NCI-H69 (cell line): Measurements from ENCODE around the gene LDLRAD4.

Experiments used
- DNase-seq: peaks from one replicate; lab custom pipeline; 2025; lab: John Stamatoyannopoulos, UW

The LDLRAD4 gene

GRCh38 chr18:13409026-13409425, 190.5 kb downstream of the LDLRAD4 start:
- DNase-seq = peak; percentile 27

- no peak for DNase-seq
Measured at GRCh38 chr18:13409997-13410396, 191.4 kb downstream of the LDLRAD4 start.

- no peak for DNase-seq
Measured at GRCh38 chr18:13410471-13410870, 191.9 kb downstream of the LDLRAD4 start.

DNA sequence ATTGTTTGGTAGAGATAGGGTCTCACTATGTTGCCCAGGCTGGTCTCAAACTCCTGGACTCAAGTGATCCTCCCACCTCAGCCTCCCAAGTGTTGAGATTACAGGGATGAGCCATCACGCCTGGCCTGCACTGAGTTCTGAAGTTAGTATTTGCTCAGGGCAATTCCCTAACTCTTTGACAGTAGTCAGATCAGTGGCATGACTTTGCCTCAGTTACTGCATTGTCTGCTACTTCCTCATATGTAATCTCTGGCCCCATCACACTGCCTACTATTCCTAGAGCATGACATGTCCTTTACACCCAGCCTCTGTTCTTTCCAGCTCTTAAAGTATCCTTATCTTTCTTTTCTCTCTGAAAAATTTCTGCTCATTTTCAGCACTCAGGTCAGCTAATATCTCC, 193.5 kb downstream of the LDLRAD4 start:
- no peak for DNase-seq

DNA sequence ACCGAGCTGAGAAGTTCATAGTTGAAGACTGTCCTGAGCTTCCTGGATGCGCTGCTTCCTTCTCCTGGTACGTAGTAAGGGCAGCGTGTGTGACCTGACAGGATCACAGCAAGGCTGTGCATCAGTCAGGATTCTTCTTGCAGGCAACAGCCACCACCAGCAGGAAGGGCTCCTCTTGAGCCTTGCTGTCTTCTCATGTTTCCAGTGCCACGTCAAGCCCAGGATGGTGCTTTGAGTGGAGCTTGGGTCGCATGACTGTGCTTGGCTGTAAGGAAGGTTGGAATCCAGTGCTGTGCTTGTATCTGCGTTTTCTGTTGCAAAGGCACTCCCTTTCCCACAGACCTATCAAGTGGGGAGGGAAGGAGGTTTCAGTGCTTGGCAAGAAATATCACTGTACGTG, 194.3 kb downstream of the LDLRAD4 start:
- DNase-seq = no peak

DNA sequence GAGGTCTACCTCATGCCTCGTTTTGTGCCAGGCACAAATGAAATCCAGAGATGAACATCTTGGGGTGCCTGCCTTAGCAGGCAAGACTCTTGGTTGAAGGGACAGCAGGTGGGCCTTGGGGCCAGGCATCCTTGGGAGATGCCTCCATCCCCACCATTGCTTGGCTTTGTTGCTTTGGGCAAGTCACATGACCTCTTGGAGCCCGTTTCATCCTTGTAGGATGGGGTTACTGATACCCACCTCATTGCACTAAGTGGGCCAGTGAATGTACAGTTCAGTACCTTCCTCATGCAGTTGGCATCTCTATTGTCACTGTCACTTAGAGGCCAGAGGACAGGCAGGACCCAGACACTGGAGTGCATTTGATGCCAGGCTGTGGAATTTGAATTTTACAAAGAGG, 195.5 kb downstream of the LDLRAD4 start:
- no peak for DNase-seq

- DNase-seq = peak; percentile 84
Measured at GRCh38 chr18:13414521-13414920, 196.0 kb downstream of the LDLRAD4 start.

- no peak for DNase-seq
Measured at GRCh38 chr18:13415736-13416135, 197.2 kb downstream of the LDLRAD4 start.

DNA sequence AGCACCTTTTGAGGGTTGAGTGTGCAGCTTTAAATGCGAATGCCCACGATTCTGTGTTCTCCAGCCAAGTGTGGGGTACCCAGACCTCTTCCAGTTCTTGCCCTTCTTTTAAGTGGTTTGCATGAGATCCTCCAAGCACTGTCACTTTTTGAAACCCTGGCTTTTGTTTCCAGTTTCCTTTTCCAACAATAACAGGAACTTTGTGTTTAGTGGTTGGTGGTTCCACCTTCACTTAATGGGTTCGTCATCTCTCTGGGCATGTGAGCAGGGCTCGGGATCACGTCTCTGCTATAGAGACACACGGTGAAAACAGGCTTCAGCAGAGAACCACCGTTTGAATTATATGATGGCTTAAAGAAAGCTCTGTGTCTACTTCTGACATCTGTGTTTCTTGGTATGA, 197.6 kb downstream of the LDLRAD4 start:
- no peak for DNase-seq

DNA sequence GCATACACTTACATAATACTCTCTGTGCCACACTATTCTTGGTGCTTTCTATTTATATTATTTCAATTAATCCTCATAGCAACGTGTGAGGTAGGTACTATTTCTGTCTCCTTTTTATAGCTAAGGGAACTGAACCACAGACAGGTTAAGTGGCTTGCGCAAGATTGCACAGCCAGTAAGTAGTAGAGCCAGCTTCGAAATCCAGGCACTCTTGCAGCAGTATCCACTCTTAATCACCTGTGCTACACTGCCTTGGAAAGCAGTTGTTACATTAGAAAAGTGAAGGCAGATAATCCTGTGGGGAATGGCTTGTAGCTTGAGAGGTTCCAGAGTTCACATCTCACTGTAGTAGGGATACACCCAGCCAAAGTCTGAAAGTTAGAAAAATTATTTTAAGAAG, 198.3 kb downstream of the LDLRAD4 start:
- DNase-seq = no peak

GRCh38 chr18:13418013-13418710, 199.6 kb downstream of the LDLRAD4 start:
- DNase-seq = peak; percentile 67

GRCh38 chr18:13420969-13421686, 202.6 kb downstream of the LDLRAD4 start:
- DNase-seq = no peak

DNA sequence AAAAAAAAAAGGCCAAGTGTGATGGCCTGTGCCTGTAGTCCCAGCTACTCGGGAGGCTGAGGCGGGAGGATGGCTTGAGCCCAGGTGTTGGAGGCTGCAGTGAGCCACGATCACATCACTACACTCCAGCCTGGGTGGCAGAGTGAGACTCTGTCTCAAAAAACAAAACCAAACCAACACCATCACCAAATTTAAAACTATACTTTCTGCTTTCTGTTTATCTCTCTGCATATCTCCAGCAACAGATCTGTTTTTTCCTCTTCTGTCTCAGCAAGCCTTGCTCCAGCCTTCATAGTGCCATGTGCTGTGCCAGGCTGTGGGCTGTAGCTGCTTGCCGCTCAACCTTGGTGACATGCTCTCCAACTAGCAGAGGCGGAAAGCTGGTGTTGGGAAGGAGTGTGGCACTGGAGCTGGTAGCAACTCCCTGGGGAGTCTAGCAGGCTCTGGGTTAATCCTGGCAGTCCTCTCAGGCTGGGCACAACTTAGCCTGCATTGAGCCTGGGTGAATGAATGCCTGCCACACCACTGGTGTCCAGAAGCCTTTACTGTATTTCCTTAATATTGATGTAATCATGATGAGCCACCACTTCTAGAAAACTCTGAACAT, 204.1 kb downstream of the LDLRAD4 start:
- no peak for DNase-seq

GRCh38 chr18:13423352-13423751, 204.8 kb downstream of the LDLRAD4 start:
- DNase-seq = no peak

DNA sequence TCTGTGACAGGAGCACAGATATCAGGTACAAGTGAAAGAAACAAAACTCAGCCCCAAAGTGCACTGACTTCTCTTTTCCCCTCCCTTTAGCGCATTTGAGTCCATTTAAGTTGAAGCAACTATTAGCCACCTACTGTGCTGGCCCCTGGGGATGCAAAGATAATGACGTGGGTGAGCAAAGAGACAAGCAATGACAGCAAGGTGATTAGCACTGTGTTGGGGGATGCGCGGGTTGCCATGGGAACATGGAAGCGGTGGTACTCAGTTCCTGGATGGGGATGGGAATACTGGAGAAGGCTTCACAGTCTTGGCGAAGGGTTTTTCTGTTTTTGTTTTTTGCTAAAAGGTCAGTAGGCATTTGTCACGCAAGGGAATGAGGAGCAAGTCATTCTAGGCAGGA, 205.8 kb downstream of the LDLRAD4 start:
- DNase-seq = peak; percentile 47

DNA sequence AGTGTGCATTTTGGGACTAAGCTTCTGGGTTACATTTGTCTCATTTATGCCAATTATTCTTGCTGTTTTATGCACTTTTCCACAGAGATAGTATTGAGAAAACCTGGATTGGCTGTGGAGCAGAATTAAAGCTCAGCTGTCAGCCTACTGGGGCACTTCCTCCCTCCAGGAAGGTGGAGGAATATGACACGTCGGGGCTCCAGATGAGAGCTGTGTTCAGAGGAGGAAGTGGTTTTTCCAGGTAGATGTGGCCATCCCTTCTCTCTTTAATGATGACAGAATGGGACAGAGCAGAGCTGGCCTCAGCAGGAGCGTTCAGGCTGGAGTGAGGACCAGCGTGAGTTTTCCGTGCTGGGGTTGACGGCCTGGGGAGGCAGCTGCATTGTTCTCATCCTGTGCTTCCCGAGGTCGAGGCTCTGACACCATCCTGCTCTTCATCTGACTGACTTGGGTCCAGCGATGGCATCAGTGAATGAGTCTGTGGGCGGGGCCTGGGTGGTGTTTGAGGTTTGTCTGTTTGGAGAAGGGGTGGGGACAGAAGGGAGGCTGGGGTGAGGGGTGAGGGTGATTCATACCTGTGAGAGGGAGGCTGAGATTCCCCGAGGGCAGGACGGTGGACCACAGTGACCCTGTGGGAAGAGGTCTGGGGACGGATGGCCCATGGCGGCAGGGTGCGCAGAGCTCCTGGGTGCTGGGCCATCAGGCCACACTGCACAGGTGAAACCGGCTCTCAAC, 207.0 kb downstream of the LDLRAD4 start:
- peak; percentile 66 for DNase-seq

DNA sequence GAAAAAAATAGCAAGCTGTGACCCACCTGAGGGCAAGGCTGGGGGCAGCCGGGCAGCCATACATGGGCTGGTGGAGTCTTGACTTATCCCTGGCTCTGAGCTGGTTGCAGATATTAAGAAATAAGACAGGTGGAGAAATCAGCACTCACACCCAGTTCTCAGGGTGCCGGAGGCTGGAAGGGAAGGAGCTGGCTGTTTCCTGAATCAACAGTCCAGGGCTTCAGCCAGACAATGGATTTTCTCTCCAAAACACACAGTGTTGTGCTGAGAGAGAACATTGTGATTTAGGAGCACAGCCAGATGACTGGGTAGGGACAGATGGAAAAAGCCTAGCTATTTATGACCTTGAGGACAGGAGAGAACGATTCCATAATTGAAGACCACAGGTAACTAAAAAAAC, 208.8 kb downstream of the LDLRAD4 start:
- peak; percentile 39 for DNase-seq

- DNase-seq = no peak
Measured at GRCh38 chr18:13428319-13428718, 209.8 kb downstream of the LDLRAD4 start.

- no peak for DNase-seq
Measured at GRCh38 chr18:13429016-13429415, 210.5 kb downstream of the LDLRAD4 start.

- DNase-seq = no peak
Measured at GRCh38 chr18:13429884-13430510, 211.4 kb downstream of the LDLRAD4 start.

DNA sequence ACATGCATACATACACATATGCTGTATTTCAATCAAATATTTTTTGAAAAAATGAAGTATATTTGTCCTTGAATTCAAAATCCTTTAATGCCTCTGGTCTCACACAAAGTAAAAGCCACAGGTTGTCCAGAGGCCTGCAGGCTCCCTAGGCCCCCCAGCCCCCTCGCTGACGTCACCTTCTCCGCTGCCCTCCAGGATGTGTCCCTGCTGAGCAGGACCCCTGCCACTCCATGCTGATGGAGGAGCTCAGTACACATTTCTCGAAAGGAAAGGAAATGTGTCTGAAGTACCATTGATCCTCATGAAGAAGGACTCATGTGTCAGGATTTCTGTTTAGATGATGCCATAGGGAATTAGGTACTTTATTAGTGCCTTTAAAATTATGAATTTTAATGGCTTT, 212.1 kb downstream of the LDLRAD4 start:
- no peak for DNase-seq

DNA sequence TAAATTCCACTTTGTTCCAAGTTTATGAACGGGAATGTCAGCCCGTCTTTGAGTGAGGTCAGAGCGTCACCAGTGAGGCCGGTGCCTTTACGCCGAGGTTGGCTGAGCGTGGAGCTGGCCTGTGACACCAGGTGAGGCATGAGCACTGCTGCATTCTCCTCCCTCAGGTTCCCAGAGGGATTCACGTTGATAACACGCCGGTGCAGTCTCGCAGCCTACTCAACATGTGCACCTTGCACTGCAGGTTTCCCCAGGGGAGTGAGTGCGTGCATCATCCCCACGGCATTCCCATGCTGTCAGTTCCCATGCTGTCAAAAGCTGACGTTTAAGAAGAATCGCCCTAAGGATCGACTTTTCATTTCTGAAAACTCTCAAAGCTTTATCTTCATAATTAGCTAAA, 213.3 kb downstream of the LDLRAD4 start:
- DNase-seq = no peak
